Chondrocyte (in vitro differentiated cells): ENCODE measurements around the gene M1AP. TPM values are rescaled to one million over a fixed set of nuclear protein-coding genes. Genes with fewer than 3 reads are reported as not detected.

Source experiments
- DNase-seq: peaks from one replicate; pipeline ENCODE4 v3.0.0; 2021; ENCODE audit warnings: mixed read lengths, low spot score
- H3K27ac Mint-ChIP-seq: one replicate; pipeline ENCODE4 v1.8.0; 2021; ENCODE audit warnings: mild to moderate bottlenecking, moderate library complexity, mixed read lengths; ENCODE audit not compliant: unreplicated experiment
- H3K27me3 Mint-ChIP-seq: 2 replicates; pipeline ENCODE4 v1.8.0; 2021; ENCODE audit warnings: low read depth, mixed read lengths
- H3K36me3 Mint-ChIP-seq: 2 replicates; pipeline ENCODE4 v1.8.0; 2021; ENCODE audit warnings: low read depth, mixed read lengths
- H3K4me1 Mint-ChIP-seq: 2 replicates; pipeline ENCODE4 v1.8.0; 2021; ENCODE audit warnings: low read depth, mild to moderate bottlenecking, mixed read lengths
- H3K4me3 Mint-ChIP-seq: one replicate; pipeline ENCODE4 v1.8.0; 2021; ENCODE audit warnings: mild to moderate bottlenecking, moderate library complexity, mixed read lengths; ENCODE audit not compliant: unreplicated experiment
- H3K9me3 Mint-ChIP-seq: 2 replicates; pipeline ENCODE4 v1.8.0; 2021; ENCODE audit warnings: low read depth, mixed read lengths
- total RNA-seq: library from RNA; stranded (reverse); gene quantifications from 3 replicates; pipeline ENCODE4 v1.2.1, GENCODE V29; 2021
- TF ChIP-seq, protein P1 (sequence below): fragments of 200-600 bp; sonication (generic); IDR thresholded peaks from 2 replicates; pipeline ENCODE4 v1.5.0; 2021; ENCODE audit warnings: antibody characterized with exemption, mild to moderate bottlenecking, moderate library complexity

Gene M1AP
- total RNA-seq, 1 donor from 2014 or later, result 0.35 TPM

- no peak overlapping the region for H3K4me3 Mint-ChIP-seq
- H3K27ac Mint-ChIP-seq, result no peak overlapping the region
- H3K27me3 Mint-ChIP-seq, result peaks cover 51% of the 10 kb centered on the region
- TF ChIP-seq, protein P1, sequence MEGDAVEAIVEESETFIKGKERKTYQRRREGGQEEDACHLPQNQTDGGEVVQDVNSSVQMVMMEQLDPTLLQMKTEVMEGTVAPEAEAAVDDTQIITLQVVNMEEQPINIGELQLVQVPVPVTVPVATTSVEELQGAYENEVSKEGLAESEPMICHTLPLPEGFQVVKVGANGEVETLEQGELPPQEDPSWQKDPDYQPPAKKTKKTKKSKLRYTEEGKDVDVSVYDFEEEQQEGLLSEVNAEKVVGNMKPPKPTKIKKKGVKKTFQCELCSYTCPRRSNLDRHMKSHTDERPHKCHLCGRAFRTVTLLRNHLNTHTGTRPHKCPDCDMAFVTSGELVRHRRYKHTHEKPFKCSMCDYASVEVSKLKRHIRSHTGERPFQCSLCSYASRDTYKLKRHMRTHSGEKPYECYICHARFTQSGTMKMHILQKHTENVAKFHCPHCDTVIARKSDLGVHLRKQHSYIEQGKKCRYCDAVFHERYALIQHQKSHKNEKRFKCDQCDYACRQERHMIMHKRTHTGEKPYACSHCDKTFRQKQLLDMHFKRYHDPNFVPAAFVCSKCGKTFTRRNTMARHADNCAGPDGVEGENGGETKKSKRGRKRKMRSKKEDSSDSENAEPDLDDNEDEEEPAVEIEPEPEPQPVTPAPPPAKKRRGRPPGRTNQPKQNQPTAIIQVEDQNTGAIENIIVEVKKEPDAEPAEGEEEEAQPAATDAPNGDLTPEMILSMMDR, result no peak
- H3K9me3 Mint-ChIP-seq, result no peaks in the 10 kb centered on the region
- H3K4me1 Mint-ChIP-seq, result no peaks in the 10 kb centered on the region
- peaks cover 2% of the 10 kb centered on the region for H3K36me3 Mint-ChIP-seq
- DNase-seq, result no peak
Observed at GRCh38 chr2:74599676-74600075, 48.5 kb downstream of the M1AP start.

- Mint-ChIP-seq H3K27ac (no peak overlapping the region), H3K36me3 (no peaks in the 10 kb centered on the region), H3K9me3 (no peaks in the 10 kb centered on the region), H3K4me1 (peaks cover 3% of the 10 kb centered on the region), H3K4me3 (no peak overlapping the region), H3K27me3 (peaks cover 45% of the 10 kb centered on the region)
- DNase-seq, result no peak
- TF ChIP-seq, protein P1, result no peak
Observed at GRCh38 chr2:74597410-74597809, 50.7 kb downstream of the M1AP start.

DNA sequence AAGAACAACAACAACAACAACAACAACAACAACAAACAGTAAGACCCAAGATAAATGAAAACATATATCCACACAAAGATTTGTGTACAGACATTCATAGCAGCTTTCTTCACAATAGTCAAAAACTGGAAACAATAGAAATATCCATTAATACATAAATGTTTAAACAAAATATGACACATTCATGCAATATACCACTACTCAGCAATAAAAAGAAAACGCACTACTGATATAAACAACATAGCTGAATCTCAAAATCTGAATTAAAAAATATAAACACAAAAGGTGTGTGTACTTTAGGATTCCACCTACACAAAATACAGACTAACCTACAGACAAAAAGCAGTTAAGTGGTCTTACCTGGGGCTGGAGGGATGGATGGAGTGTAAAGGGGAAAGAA is 51.5 kb downstream of the M1AP start:
- Mint-ChIP-seq H3K27ac (no peak overlapping the region), H3K4me1 (peaks cover 3% of the 10 kb centered on the region), H3K4me3 (no peak overlapping the region), H3K9me3 (no peaks in the 10 kb centered on the region), H3K36me3 (no peaks in the 10 kb centered on the region), H3K27me3 (peaks cover 38% of the 10 kb centered on the region)
- no peak for DNase-seq
- TF ChIP-seq, protein P1, result no peak

- Mint-ChIP-seq H3K9me3 (no peaks in the 10 kb centered on the region), H3K4me3 (no peak overlapping the region), H3K27me3 (peaks cover 45% of the 10 kb centered on the region), H3K27ac (no peak overlapping the region), H3K36me3 (no peaks in the 10 kb centered on the region), H3K4me1 (peaks cover 3% of the 10 kb centered on the region)
- TF ChIP-seq, protein P1, result no peak
- DNase-seq, result no peak
Observed at GRCh38 chr2:74593826-74594772, 54.0 kb downstream of the M1AP start.

DNA sequence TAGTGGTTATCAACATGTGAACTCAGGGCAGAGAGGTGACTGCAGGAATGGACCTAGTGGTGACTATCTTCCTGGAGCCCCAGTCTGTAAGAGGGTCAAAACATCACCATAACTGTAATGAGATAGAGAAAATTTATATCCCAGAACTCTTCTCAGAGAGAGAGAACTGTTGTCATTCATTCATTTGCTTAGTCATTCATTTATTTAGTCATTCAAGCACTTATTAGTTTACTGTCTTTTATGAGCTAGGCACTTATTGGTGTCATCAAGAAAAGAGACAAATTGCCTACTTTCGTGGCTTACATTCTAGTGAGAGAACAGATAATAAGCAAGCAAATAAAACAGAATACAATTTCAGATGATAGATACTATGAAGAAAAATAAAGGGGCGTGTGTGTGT is 59.5 kb downstream of the M1AP start:
- H3K4me1 Mint-ChIP-seq, result peaks cover 25% of the 10 kb centered on the region

More for the DNA sequence above, 59.5 kb downstream of the M1AP start:
- Mint-ChIP-seq H3K9me3 (no peaks in the 10 kb centered on the region), H3K27ac (no peak overlapping the region), H3K27me3 (peaks cover 25% of the 10 kb centered on the region), H3K4me3 (no peak overlapping the region), H3K36me3 (no peaks in the 10 kb centered on the region)
- TF ChIP-seq, protein P1, result no peak
- no peak for DNase-seq
